ENCODE results near the gene DHX32.
"Not testable (repeated sequence)": the region's sequence is repeated elsewhere in the genome, so short reads cannot be mapped to it uniquely, and the experiment has no call there.

The DHX32 gene

GRCh38 chr10:125881192-125881591 is at the start of gene DHX32:
DHX32 (minus strand) TSS chr10:125881292; CDS start chr10:125880824, 468 bp downstream.
- Histone ChIP-seq H3K9me3 (replicated peaks in 1 of 11) (peaks cover 27 to 34% (median 33%) of the 10 kb centered on the region in 11 experiments), H3K9ac (no peak within 1 kb of the TSS), H3K4me2 (no peak within 1 kb of the TSS), H4K20me1 (peaks cover 0 to 32% (median 0%) of the 10 kb centered on the region in 11 experiments; a peak in 5 of 22 replicates), H3K36me3 (peaks cover 51 to 94% (median 71%) of the 10 kb centered on the region in 11 experiments), H3K4me1 (no peaks in the 10 kb centered on the region), H3K4me3 (no peak within 1 kb of the TSS), H3K27me3 (no peaks in the 10 kb centered on the region), H3K27ac (no peak within 1 kb of the TSS)
- TF ChIP-seq Cebpa-rat (IDR thresholded peaks at IDR 0.05) = no peak

- TF ChIP-seq Cebpa-rat (IDR thresholded peaks at IDR 0.05) = no peak
- H3K36me3 ChIP-seq = no peaks in the 10 kb centered on the region
- no peaks in the 10 kb centered on the region for H3K27me3 ChIP-seq
These were observed 48.5 kb upstream of the DHX32 start for GRCh38 chr10:125929618-125930017.

GRCh38 chr10:125928928-125929585 is 48.0 kb upstream of the DHX32 start:
- H3K27ac ChIP-seq = no peak overlapping the region

More at GRCh38 chr10:125929618-125930017, 48.5 kb upstream of the DHX32 start:
- H4K20me1 ChIP-seq = no peaks in the 10 kb centered on the region
- no peaks in the 10 kb centered on the region for H3K9me3 ChIP-seq (replicated peaks in 1 of 11)
- H3K4me3 ChIP-seq = no peak overlapping the region
- H3K4me2 ChIP-seq = no peak overlapping the region
- H3K9ac ChIP-seq = no peak overlapping the region
- no peak overlapping the region for H3K27ac ChIP-seq
- H3K4me1 ChIP-seq = no peaks in the 10 kb centered on the region

GRCh38 chr10:125927265-125927664 is 46.2 kb upstream of the DHX32 start:
- not testable (repeated sequence) for H3K4me1 ChIP-seq; H3K4me2 ChIP-seq; H3K36me3 ChIP-seq; H3K27me3 ChIP-seq; H3K9me3 ChIP-seq (replicated peaks in 1 of 11); H3K27ac ChIP-seq; H3K9ac ChIP-seq; H3K4me3 ChIP-seq; H4K20me1 ChIP-seq
- peak in 3 of 11 experiments; percentile 7 to 44 (median 30); a peak in 4 of 22 replicates for TF ChIP-seq Cebpa-rat (IDR thresholded peaks at IDR 0.05)

More at GRCh38 chr10:125928928-125929585, 48.0 kb upstream of the DHX32 start:
- no peak for TF ChIP-seq Cebpa-rat (IDR thresholded peaks at IDR 0.05)
- H3K36me3 ChIP-seq = no peaks in the 10 kb centered on the region
- no peak overlapping the region for H3K4me2 ChIP-seq
- H3K4me1 ChIP-seq = no peaks in the 10 kb centered on the region
- H3K9me3 ChIP-seq (replicated peaks in 1 of 11) = no peaks in the 10 kb centered on the region
- no peak overlapping the region for H3K4me3 ChIP-seq
- no peaks in the 10 kb centered on the region for H4K20me1 ChIP-seq
- H3K9ac ChIP-seq = no peak overlapping the region
- no peaks in the 10 kb centered on the region for H3K27me3 ChIP-seq

- Histone ChIP-seq H3K27ac (no peak overlapping the region), H3K9ac (no peak overlapping the region), H3K27me3 (no peaks in the 10 kb centered on the region), H3K36me3 (no peaks in the 10 kb centered on the region), H3K9me3 (replicated peaks in 1 of 11) (no peaks in the 10 kb centered on the region), H3K4me1 (no peaks in the 10 kb centered on the region), H4K20me1 (no peaks in the 10 kb centered on the region), H3K4me3 (no peak overlapping the region), H3K4me2 (no peak overlapping the region)
- 0 out of 22 replicates have a peak, but pooled peaks of 1 of the 11 experiments have one; percentile 9 for TF ChIP-seq Cebpa-rat (IDR thresholded peaks at IDR 0.05)
These were observed 45.2 kb upstream of the DHX32 start for GRCh38 chr10:125926247-125926646.

- Histone ChIP-seq H3K27me3 (no peaks in the 10 kb centered on the region), H3K4me3 (no peak overlapping the region), H3K36me3 (no peaks in the 10 kb centered on the region), H3K4me2 (no peak overlapping the region), H3K9me3 (replicated peaks in 1 of 11) (no peaks in the 10 kb centered on the region), H3K27ac (no peak overlapping the region), H3K4me1 (no peaks in the 10 kb centered on the region), H4K20me1 (no peaks in the 10 kb centered on the region), H3K9ac (no peak overlapping the region)
- no peak for TF ChIP-seq Cebpa-rat (IDR thresholded peaks at IDR 0.05)
These were observed 44.3 kb upstream of the DHX32 start for GRCh38 chr10:125925262-125925834.

GRCh38 chr10:125921643-125922306 is 40.7 kb upstream of the DHX32 start:
- H4K20me1 ChIP-seq; H3K9ac ChIP-seq; H3K27me3 ChIP-seq; H3K36me3 ChIP-seq; H3K27ac ChIP-seq; H3K4me1 ChIP-seq; H3K4me3 ChIP-seq; H3K9me3 ChIP-seq (replicated peaks in 1 of 11); H3K4me2 ChIP-seq: not testable (repeated sequence)

- not testable (repeated sequence) for H3K4me3 ChIP-seq, H3K27ac ChIP-seq
These were observed 36.7 kb upstream of the DHX32 start for GRCh38 chr10:125917704-125918361.

GRCh38 chr10:125916977-125917376 is 35.9 kb upstream of the DHX32 start:
- Histone ChIP-seq H3K27me3 (no peaks in the 10 kb centered on the region), H3K9ac (no peak overlapping the region), H4K20me1 (no peaks in the 10 kb centered on the region), H3K36me3 (no peaks in the 10 kb centered on the region), H3K4me1 (no peaks in the 10 kb centered on the region), H3K27ac (no peak overlapping the region), H3K9me3 (replicated peaks in 1 of 11) (no peaks in the 10 kb centered on the region), H3K4me2 (no peak overlapping the region), H3K4me3 (no peak overlapping the region)
- TF ChIP-seq Cebpa-rat (IDR thresholded peaks at IDR 0.05) = no peak

More at GRCh38 chr10:125917704-125918361, 36.7 kb upstream of the DHX32 start:
- not testable (repeated sequence) for H3K4me1 ChIP-seq; H3K4me2 ChIP-seq; H3K9ac ChIP-seq; H3K36me3 ChIP-seq; H3K27me3 ChIP-seq; H3K9me3 ChIP-seq (replicated peaks in 1 of 11); H4K20me1 ChIP-seq

- not testable (repeated sequence) for H3K27ac ChIP-seq; H3K9me3 ChIP-seq (replicated peaks in 1 of 11); H3K9ac ChIP-seq; H3K4me1 ChIP-seq; H3K36me3 ChIP-seq; H3K4me3 ChIP-seq; H4K20me1 ChIP-seq; H3K27me3 ChIP-seq; H3K4me2 ChIP-seq
These were observed 32.2 kb upstream of the DHX32 start for GRCh38 chr10:125913277-125913676.

All from BLaER1 treated with 17β-estradiol and CSF1 and Interleukin-3, amounts not matched to agents 10 nM and 100 nM (cell line).